ENCODE data around the gene TRIM66. TPM values are rescaled to one million over a fixed set of nuclear protein-coding genes. Genes with fewer than 3 reads are reported as not detected.

The TRIM66 gene
- total and polyA plus RNA-seq, 9 of the 15 experiments (the other 6 are each of a cell fraction or from before 2014, with no cell fraction given), result 1.1 to 7.3 (median 4.9) TPM

DNA sequence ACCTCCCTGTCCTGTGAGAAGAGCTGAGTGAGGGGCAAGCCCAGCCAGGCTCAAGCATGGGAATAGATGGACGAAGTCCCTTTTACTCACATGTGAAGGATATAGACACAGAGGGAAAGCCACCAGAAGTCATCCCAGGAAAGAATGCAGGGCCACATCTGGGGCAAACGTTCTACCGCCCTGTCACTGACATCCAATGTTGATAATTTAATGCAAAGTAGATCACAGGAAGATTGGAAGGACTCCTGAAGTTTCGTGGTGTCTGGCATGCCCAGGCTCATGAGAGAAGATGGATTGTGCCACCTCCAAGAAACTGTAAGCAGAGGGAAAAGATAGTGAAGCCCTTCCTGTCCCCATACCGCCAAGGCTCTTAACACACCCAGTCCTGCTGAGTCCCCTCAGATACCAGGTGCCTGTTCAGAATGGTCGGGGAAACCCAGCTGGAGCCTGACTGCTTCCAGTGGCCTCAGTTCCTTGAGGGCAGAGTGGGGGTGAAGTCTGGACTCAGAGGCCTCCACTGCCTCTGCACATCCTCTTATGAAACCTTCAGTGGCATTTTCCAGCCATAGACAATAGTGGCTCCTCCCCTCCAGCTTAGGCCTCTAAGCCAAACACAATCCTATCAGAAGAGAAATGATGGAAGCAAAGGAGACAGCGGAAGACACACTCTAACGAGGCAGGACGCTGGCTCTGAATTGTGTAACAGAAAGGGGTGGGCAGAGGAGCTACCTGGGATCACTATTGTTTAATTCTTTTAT lies 80.9 kb downstream of the TRIM66 start (continued):
- TF ChIP-seq ZEB2 (IDR thresholded peaks at IDR 0.05) (no peak), ZNF717 (CRISPR knock-in tag; IDR thresholded peaks at IDR 0.05) (no peak), FUS (optimal IDR thresholded peaks at IDR 0.05; ENCODE audit: low read depth, low read length) (no peak)

DNA sequence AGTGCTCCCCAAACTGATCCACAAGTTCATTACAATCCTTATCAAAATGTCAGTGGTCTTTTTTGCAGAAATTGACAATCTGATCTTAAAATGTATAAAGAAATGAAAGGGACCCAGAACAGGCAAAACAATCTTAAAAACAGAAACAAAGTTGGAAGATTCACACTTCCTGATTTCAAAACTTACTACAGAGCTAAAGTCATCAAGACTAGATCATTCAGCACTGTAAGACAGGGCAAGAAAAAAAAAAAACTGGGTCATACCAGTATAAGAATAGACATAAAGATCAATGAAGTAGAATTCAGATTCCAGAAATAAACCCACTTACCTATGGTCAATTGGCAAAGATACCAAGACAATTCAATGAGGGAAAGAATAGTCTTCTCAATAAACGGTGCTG lies 84.0 kb downstream of the TRIM66 start:
- Histone ChIP-seq H3K9me1 (ENCODE audit: control insufficient read depth, insufficient read depth, low read length) (no peaks in the 10 kb centered on the region), H2AFZ (ENCODE audit: low read depth, low read length) (no peak overlapping the region), H3K4me3 (no peak overlapping the region), H3K4me2 (ENCODE audit: insufficient read depth, low read length) (no peak overlapping the region), H3K36me3 (ENCODE audit: control insufficient read depth, insufficient read depth, low read length) (no peaks in the 10 kb centered on the region), H3K4me1 (replicated peaks in 1 of 2; ENCODE audit: control insufficient read depth in 2 of 2, insufficient read depth in 2 of 2, low read length in 2 of 2) (peaks cover 0 to 7% of the 10 kb centered on the region in 2 experiments; a peak in 2 of 5 replicates), H4K20me1 (replicated peaks; ENCODE audit: control insufficient read depth, insufficient read depth, low read length) (no peaks in the 10 kb centered on the region), H3K27ac (ENCODE audit: extremely low read depth, low read depth, low read length) (no peak overlapping the region), H3K9me3 (replicated peaks; ENCODE audit: control insufficient read depth, insufficient read depth, low read depth, low read length) (no peaks in the 10 kb centered on the region), H3K79me2 (ENCODE audit: control insufficient read depth, insufficient read depth, low read length) (no peaks in the 10 kb centered on the region), H3K9ac (ENCODE audit: insufficient read depth in 1 of 2, low read depth in 2 of 2, low read length in 2 of 2) (no peak overlapping the region), H3K27me3 (ENCODE audit: control insufficient read depth in 2 of 2, insufficient read depth in 2 of 2, low read length in 2 of 2) (peaks cover 19 to 31% of the 10 kb centered on the region in 2 experiments)
- TF ChIP-seq KLF16 (IDR thresholded peaks at IDR 0.05) (no peak), ZNF384 (IDR thresholded peaks at IDR 0.05; ENCODE audit: low read depth, low read length) (no peak), STAT5B (CRISPR knock-in tag; IDR thresholded peaks at IDR 0.05) (no peak)
- TF ChIP-seq, protein P1, sequence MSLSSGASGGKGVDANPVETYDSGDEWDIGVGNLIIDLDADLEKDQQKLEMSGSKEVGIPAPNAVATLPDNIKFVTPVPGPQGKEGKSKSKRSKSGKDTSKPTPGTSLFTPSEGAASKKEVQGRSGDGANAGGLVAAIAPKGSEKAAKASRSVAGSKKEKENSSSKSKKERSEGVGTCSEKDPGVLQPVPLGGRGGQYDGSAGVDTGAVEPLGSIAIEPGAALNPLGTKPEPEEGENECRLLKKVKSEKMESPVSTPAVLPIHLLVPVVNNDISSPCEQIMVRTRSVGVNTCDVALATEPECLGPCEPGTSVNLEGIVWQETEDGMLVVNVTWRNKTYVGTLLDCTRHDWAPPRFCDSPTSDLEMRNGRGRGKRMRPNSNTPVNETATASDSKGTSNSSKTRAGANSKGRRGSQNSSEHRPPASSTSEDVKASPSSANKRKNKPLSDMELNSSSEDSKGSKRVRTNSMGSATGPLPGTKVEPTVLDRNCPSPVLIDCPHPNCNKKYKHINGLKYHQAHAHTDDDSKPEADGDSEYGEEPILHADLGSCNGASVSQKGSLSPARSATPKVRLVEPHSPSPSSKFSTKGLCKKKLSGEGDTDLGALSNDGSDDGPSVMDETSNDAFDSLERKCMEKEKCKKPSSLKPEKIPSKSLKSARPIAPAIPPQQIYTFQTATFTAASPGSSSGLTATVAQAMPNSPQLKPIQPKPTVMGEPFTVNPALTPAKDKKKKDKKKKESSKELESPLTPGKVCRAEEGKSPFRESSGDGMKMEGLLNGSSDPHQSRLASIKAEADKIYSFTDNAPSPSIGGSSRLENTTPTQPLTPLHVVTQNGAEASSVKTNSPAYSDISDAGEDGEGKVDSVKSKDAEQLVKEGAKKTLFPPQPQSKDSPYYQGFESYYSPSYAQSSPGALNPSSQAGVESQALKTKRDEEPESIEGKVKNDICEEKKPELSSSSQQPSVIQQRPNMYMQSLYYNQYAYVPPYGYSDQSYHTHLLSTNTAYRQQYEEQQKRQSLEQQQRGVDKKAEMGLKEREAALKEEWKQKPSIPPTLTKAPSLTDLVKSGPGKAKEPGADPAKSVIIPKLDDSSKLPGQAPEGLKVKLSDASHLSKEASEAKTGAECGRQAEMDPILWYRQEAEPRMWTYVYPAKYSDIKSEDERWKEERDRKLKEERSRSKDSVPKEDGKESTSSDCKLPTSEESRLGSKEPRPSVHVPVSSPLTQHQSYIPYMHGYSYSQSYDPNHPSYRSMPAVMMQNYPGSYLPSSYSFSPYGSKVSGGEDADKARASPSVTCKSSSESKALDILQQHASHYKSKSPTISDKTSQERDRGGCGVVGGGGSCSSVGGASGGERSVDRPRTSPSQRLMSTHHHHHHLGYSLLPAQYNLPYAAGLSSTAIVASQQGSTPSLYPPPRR (CRISPR knock-in tag; IDR thresholded peaks at IDR 0.05; ENCODE audit: borderline replicate concordance), result no peak
- TF ChIP-seq, protein P2, sequence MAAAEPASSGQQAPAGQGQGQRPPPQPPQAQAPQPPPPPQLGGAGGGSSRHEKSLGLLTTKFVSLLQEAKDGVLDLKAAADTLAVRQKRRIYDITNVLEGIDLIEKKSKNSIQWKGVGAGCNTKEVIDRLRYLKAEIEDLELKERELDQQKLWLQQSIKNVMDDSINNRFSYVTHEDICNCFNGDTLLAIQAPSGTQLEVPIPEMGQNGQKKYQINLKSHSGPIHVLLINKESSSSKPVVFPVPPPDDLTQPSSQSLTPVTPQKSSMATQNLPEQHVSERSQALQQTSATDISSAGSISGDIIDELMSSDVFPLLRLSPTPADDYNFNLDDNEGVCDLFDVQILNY (CRISPR knock-in tag; IDR thresholded peaks at IDR 0.05), result no peak
- TF ChIP-seq, protein P3, sequence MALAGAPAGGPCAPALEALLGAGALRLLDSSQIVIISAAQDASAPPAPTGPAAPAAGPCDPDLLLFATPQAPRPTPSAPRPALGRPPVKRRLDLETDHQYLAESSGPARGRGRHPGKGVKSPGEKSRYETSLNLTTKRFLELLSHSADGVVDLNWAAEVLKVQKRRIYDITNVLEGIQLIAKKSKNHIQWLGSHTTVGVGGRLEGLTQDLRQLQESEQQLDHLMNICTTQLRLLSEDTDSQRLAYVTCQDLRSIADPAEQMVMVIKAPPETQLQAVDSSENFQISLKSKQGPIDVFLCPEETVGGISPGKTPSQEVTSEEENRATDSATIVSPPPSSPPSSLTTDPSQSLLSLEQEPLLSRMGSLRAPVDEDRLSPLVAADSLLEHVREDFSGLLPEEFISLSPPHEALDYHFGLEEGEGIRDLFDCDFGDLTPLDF (CRISPR knock-in tag; IDR thresholded peaks at IDR 0.05), result no peak
- in situ Hi-C loops (cut with MboI) (no loop called here), intact Hi-C loops (cut with micrococcal nuclease) (no loop called here)
- BruUV-seq (replicated peaks), result no TSS peak
- FAIRE-seq (no peak), DNase-seq (ENCODE audit: extremely low read depth in 1 of 4, low spot score in 3 of 4) (no peak), ATAC-seq (no peak)
- WGBS (ENCODE audit: insufficient coverage, low coverage, missing lambda C conversion rate), result 4% methylated on average over 1 of the region's 1 CpG
- POLR2A ChIA-PET, result interaction anchor here (0.6 kb wide), 1 partner anchor 20 kb away, joined by 3 read pairs; no protein-coding TSS in a partner anchor
- CTCF ChIA-PET (ENCODE audit: low intra/inter-chr PET ratio), result no interaction called here

Data from K562 (cell line).